IMR-90 (cell line): ENCODE results near the gene ZXDC. TPM values are rescaled to one million over a fixed set of nuclear protein-coding genes. Genes with fewer than 3 reads are reported as not detected.

Experiments used
- ATAC-seq: fragments of 200-7000 bp; cut with Tn5 transposase; 2 replicates; pipeline ENCODE4 v1.9.1; 2020; ENCODE audit warnings: low read depth, mild to moderate bottlenecking, moderate library complexity
- BruUV-seq: library from RNA; stranded (reverse); fragments of 400-500 nt; replicated peaks from 2 replicates; lab custom pipeline; 2021; lab: Mats Ljungman, UMichigan
- CTCF ChIA-PET: fragments of 300-600 bp; formaldehyde crosslinking; extraction: SDS; loops from one replicate; lab custom pipeline; 2021; ENCODE audit warnings: antibody characterized with exemption; lab: Yijun Ruan, JAX
- POLR2A ChIA-PET: fragments of 300-600 bp; sonication (Branson Sonifier 250); formaldehyde crosslinking; loops from one replicate; lab custom pipeline; 2022; ENCODE audit warnings: antibody characterized with exemption; ENCODE audit not compliant: unreplicated experiment; lab: Charles Lee
- DNase-seq: peaks from one replicate; pipeline ENCODE4 v3.0.0; 2013
- H2AFZ ChIP-seq: replicated peaks from 2 replicates; pipeline ENCODE3; 2013; ENCODE audit warnings: low read length, mild to moderate bottlenecking; ENCODE audit not compliant: poor library complexity
- H2AK5ac ChIP-seq: 2 replicates; pipeline ENCODE4 v1.6.1; 2013; ENCODE audit warnings: low read depth, low read length, inconsistent platforms
- H2AK9ac ChIP-seq: replicated peaks from 2 replicates; pipeline ENCODE3; 2013; ENCODE audit warnings: mild to moderate bottlenecking, low read depth, low read length, moderate library complexity; ENCODE audit not compliant: poor library complexity
- H2BK120ac ChIP-seq: 2 replicates; pipeline ENCODE4 v1.6.1; 2013; ENCODE audit warnings: low read depth, low read length, inconsistent platforms
- H2BK15ac ChIP-seq: 3 replicates; pipeline ENCODE4 v1.6.1; 2013; ENCODE audit warnings: low read depth, low read length, inconsistent platforms
- H2BK20ac ChIP-seq: 2 replicates; pipeline ENCODE4 v1.6.1; 2013; ENCODE audit warnings: low read depth, mild to moderate bottlenecking, inconsistent platforms, low read length, moderate library complexity
- H2BK5ac ChIP-seq: 2 replicates; pipeline ENCODE4 v1.6.1; 2013; ENCODE audit warnings: mild to moderate bottlenecking, low read depth, low read length, inconsistent platforms; ENCODE audit not compliant: poor library complexity, severe bottlenecking
- H3K14ac ChIP-seq: replicated peaks from 2 replicates; pipeline ENCODE4 v1.6.1; 2013; ENCODE audit warnings: low read depth, low read length, inconsistent platforms
- H3K18ac ChIP-seq: 2 replicates; pipeline ENCODE4 v1.6.1; 2013; ENCODE audit warnings: low read depth, low read length, control low read depth
- H3K23ac ChIP-seq: 2 replicates; pipeline ENCODE4 v1.6.1; 2013; ENCODE audit warnings: low read depth, low read length, inconsistent platforms
- H3K27ac ChIP-seq: 2 replicates; pipeline ENCODE4 v1.5.1; 2013; ENCODE audit warnings: mild to moderate bottlenecking, control low read depth, low read length; ENCODE audit not compliant: insufficient read depth
- H3K27me3 ChIP-seq: 2 replicates; pipeline ENCODE4 v1.6.1; 2013; ENCODE audit warnings: low read length; ENCODE audit not compliant: control insufficient read depth, insufficient read depth
- H3K36me3 ChIP-seq: 2 replicates; pipeline ENCODE4 v1.6.1; 2013; ENCODE audit warnings: low read length, mixed read lengths; ENCODE audit not compliant: control insufficient read depth, insufficient read depth
- H3K4ac ChIP-seq: 2 replicates; pipeline ENCODE4 v1.6.1; 2013; ENCODE audit warnings: low read depth, low read length, inconsistent platforms
- H3K4me1 ChIP-seq: 2 replicates; pipeline ENCODE4 v1.6.1; 2013; ENCODE audit warnings: low read length, mixed read lengths; ENCODE audit not compliant: control insufficient read depth, insufficient read depth
- H3K4me2 ChIP-seq: 2 replicates; pipeline ENCODE4 v1.6.1; 2013; ENCODE audit warnings: low read depth, mild to moderate bottlenecking, control low read depth, low read length, moderate library complexity
- H3K4me3 ChIP-seq: 2 replicates; pipeline ENCODE4 v1.5.1; 2013; ENCODE audit warnings: low read depth, mild to moderate bottlenecking, control low read depth, low read length, moderate library complexity; ENCODE audit not compliant: insufficient read depth
- H3K56ac ChIP-seq: 2 replicates; pipeline ENCODE4 v1.6.1; 2013; ENCODE audit warnings: low read length, inconsistent platforms; ENCODE audit not compliant: insufficient read depth; ENCODE audit errors: extremely low read depth
- H3K79me1 ChIP-seq, 2 experiments: 2 replicates each; pipeline ENCODE4 v1.6.1; 2013; ENCODE audit warnings: low read length in 2 of 2, inconsistent platforms in 1 of 2, low read depth in 1 of 2
- H3K9ac ChIP-seq: 2 replicates; pipeline ENCODE4 v1.6.1; 2013; ENCODE audit warnings: low read depth, low read length, control low read depth
- H3K9me1 ChIP-seq: 2 replicates; pipeline ENCODE4 v1.6.1; 2013; ENCODE audit warnings: low read length, inconsistent platforms; ENCODE audit not compliant: insufficient read depth
- H3K9me3 ChIP-seq: 2 replicates; pipeline ENCODE4 v1.6.1; 2013; ENCODE audit warnings: low read length; ENCODE audit not compliant: control insufficient read depth, insufficient read depth
- H4K20me1 ChIP-seq: 2 replicates; pipeline ENCODE4 v1.6.1; 2013; ENCODE audit warnings: low read length, inconsistent platforms; ENCODE audit not compliant: insufficient read depth
- H4K5ac ChIP-seq: 2 replicates; pipeline ENCODE4 v1.6.1; 2013; ENCODE audit warnings: mild to moderate bottlenecking, low read depth, low read length, control low read depth
- H4K8ac ChIP-seq, 2 experiments: 2 replicates each; pipeline ENCODE4 v1.6.1; 2013; ENCODE audit warnings: low read depth in 2 of 2, low read length in 2 of 2, control low read depth in 1 of 2, inconsistent platforms in 1 of 2
- H4K91ac ChIP-seq: 2 replicates; pipeline ENCODE4 v1.6.1; 2013; ENCODE audit warnings: low read depth, low read length, inconsistent platforms; ENCODE audit not compliant: insufficient read depth
- BHLHE40 ChIP-seq: fragments of 150-350 bp; IDR thresholded peaks from 2 replicates; pipeline ENCODE4 v1.6.1; 2016; ENCODE audit warnings: mild to moderate bottlenecking, low read depth, low read length
- CEBPB ChIP-seq: IDR thresholded peaks from 2 replicates; pipeline ENCODE4 v1.6.1; 2012; ENCODE audit warnings: low read depth, low read length, improper control_type of control experiment
- CHD1 ChIP-seq: IDR thresholded peaks from 2 replicates; pipeline ENCODE4 v1.6.1; 2012; ENCODE audit warnings: low read depth, low read length, improper control_type of control experiment
- MAFK ChIP-seq: IDR thresholded peaks from 2 replicates; pipeline ENCODE4 v1.6.1; 2012; ENCODE audit warnings: low read depth, low read length, improper control_type of control experiment
- MXI1 ChIP-seq: IDR thresholded peaks from 2 replicates; pipeline ENCODE4 v1.6.1; 2012; ENCODE audit warnings: low read depth, mild to moderate bottlenecking, low read length, moderate library complexity, borderline replicate concordance
- POLR2A ChIP-seq: IDR thresholded peaks from 2 replicates; pipeline ENCODE4 v1.6.1; 2012; ENCODE audit warnings: mild to moderate bottlenecking, low read depth, low read length
- RAD21 ChIP-seq: IDR thresholded peaks from 2 replicates; pipeline ENCODE4 v1.6.1; 2012; ENCODE audit warnings: low read length, improper control_type of control experiment
- RFX5 ChIP-seq: IDR thresholded peaks from 2 replicates; pipeline ENCODE4 v1.8.0; 2012; ENCODE audit warnings: low read depth, mild to moderate bottlenecking, low read length, moderate library complexity
- WGBS, 2 experiments: methylation state at CpG; one replicate each; pipeline versions ENCODE4 v1.1.5 to v1.1.7; 2013; ENCODE audit warnings: missing lambda C conversion rate in 2 of 2; ENCODE audit not compliant: insufficient read length in 1 of 2; ENCODE audit errors: extremely low coverage in 2 of 2; 5-methylcytosine and 5-hydroxymethylcytosine counted together
- dilution Hi-C: fragments of 300-500 bp; cut with HindIII; formaldehyde crosslinking; loops from one replicate; pipeline ENCODE4 v1.14.3; 2018; ENCODE audit warnings: low sequenced_read_pairs; ENCODE audit not compliant: unreplicated experiment
- in situ Hi-C: fragments of 300-500 bp; cut with MboI; formaldehyde crosslinking; loops from 3 replicates; pipeline ENCODE4 v1.14.3; 2019; ENCODE audit warnings: low sequenced_read_pairs, inconsistent platforms, mixed read lengths
- intact Hi-C: fragments of 100-400 bp; cut with micrococcal nuclease; formaldehyde crosslinking; loops from 2 replicates; pipeline ENCODE4 v1.10.0; 2022
- polyA plus RNA-seq, 3 experiments: library from polyadenylated mRNA; depleted of rRNA; stranded (reverse); fragments of >200 nt; gene quantifications; 2 replicates each; pipeline ENCODE4 v1.2.3, GENCODE V29; 2012; ENCODE audit warnings: low replicate concordance in 1 of 3
- total RNA-seq: library from RNA; depleted of rRNA; stranded (reverse); fragments of >200 nt; gene quantifications from 2 replicates; pipeline ENCODE4 v1.2.3, GENCODE V29; 2012
- TF ChIP-seq, protein P1 (sequence below): conservative IDR thresholded peaks from 2 replicates; pipeline ENCODE4 v1.5.1; 2012; ENCODE audit warnings: mild to moderate bottlenecking, low read depth, low read length, improper control_type of control experiment

Gene ZXDC
- total and polyA plus RNA-seq, 2 of the 4 experiments (the other 2 are of a cell fraction) = 11.5 to 14.3 TPM

DNA sequence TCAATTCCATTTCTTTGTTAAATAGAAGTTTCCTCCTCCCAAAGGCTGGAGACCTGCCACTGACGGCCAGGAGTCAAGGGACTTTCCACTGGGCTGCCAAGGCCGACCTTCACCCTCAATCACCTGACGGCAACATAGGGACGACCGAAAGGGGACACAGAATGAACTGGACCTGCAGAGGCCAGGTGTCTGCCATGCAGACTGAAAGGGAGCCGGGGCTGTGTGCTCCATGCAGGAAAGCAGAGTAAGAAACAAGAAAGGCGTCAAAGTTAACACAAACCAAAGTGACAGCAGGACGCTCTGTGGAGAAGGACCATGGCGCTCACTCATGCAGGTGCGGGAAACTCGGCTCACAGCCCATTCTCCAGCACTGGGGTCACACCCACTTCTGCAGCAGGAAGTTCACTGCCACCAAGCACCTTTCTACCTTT is 26.1 kb downstream of the ZXDC start:
- Histone ChIP-seq H3K4me1 (peaks cover 9% of the 10 kb centered on the region), H3K4ac (no peak overlapping the region), H4K8ac (no peak overlapping the region), H4K91ac (no peak overlapping the region), H2BK20ac (no peak overlapping the region), H4K5ac (no peak overlapping the region), H2BK5ac (no peak overlapping the region), H3K18ac (no peak overlapping the region), H3K4me2 (no peak overlapping the region), H3K56ac (no peak overlapping the region), H4K20me1 (peaks cover 11% of the 10 kb centered on the region; the same call in 1 of the 2 replicates), H2AK9ac (no peak overlapping the region), H3K9me3 (no peaks in the 10 kb centered on the region), H2AFZ (no peak overlapping the region), H3K9ac (no peak overlapping the region), H2BK120ac (no peak overlapping the region), H3K36me3 (peaks cover 11% of the 10 kb centered on the region), H3K23ac (no peak overlapping the region), H2AK5ac (no peak overlapping the region), H3K4me3 (no peak overlapping the region), H3K14ac (no peak overlapping the region), H2BK15ac (no peak overlapping the region), H3K27me3 (no peaks in the 10 kb centered on the region), H3K27ac (no peak overlapping the region), H3K79me1 (peaks cover 3 to 10% of the 10 kb centered on the region in 2 experiments; a peak in 3 of 4 replicates), H3K9me1 (peaks cover 19% of the 10 kb centered on the region; the same call in 1 of the 2 replicates)
- WGBS, 2 experiments = 91% methylated on average over 9 of the region's 11 CpGs; no CpG with 5 or more reads in 1 of the 2 experiments
- no TSS peak for BruUV-seq
- ChIA-PET POLR2A (no interaction called here), CTCF (no interaction called here)
- no peak for ATAC-seq
- TF ChIP-seq MXI1 (no peak), BHLHE40 (no peak), RAD21 (no peak), CEBPB (no peak), MAFK (no peak), POLR2A (no peak), RFX5 (no peak), CHD1 (no peak)
- TF ChIP-seq, protein P1, sequence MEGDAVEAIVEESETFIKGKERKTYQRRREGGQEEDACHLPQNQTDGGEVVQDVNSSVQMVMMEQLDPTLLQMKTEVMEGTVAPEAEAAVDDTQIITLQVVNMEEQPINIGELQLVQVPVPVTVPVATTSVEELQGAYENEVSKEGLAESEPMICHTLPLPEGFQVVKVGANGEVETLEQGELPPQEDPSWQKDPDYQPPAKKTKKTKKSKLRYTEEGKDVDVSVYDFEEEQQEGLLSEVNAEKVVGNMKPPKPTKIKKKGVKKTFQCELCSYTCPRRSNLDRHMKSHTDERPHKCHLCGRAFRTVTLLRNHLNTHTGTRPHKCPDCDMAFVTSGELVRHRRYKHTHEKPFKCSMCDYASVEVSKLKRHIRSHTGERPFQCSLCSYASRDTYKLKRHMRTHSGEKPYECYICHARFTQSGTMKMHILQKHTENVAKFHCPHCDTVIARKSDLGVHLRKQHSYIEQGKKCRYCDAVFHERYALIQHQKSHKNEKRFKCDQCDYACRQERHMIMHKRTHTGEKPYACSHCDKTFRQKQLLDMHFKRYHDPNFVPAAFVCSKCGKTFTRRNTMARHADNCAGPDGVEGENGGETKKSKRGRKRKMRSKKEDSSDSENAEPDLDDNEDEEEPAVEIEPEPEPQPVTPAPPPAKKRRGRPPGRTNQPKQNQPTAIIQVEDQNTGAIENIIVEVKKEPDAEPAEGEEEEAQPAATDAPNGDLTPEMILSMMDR = no peak
- in situ Hi-C loops (no loop called here), dilution Hi-C loops (no loop called here), intact Hi-C loops (no loop called here)
- no peak for DNase-seq
